Choroid plexus epithelial cell (primary cell): Measurements from ENCODE around the gene SH2B3.
A peak's percentile ranks its signal among the peaks of the same experiment; 100 is the strongest.
"Not testable (repeated sequence)": the region's sequence is repeated elsewhere in the genome, so short reads cannot be mapped to it uniquely, and the experiment has no call there.

Experiments
- DNase-seq: peaks from one replicate; pipeline ENCODE4 v3.0.0-alpha.2; 2010; ENCODE audit warnings: low read depth
- H3K4me3 ChIP-seq: 2 replicates; pipeline ENCODE4 v1.5.1; 2011; ENCODE audit warnings: low read depth, mild to moderate bottlenecking, control low read depth, low read length, moderate library complexity
- TF ChIP-seq, protein P1 (sequence below): conservative IDR thresholded peaks from 2 replicates; pipeline ENCODE4 v1.5.1; 2011; ENCODE audit warnings: low read depth, mild to moderate bottlenecking, control low read depth, inconsistent platforms, low read length, moderate library complexity

SH2B3 gene

DNA sequence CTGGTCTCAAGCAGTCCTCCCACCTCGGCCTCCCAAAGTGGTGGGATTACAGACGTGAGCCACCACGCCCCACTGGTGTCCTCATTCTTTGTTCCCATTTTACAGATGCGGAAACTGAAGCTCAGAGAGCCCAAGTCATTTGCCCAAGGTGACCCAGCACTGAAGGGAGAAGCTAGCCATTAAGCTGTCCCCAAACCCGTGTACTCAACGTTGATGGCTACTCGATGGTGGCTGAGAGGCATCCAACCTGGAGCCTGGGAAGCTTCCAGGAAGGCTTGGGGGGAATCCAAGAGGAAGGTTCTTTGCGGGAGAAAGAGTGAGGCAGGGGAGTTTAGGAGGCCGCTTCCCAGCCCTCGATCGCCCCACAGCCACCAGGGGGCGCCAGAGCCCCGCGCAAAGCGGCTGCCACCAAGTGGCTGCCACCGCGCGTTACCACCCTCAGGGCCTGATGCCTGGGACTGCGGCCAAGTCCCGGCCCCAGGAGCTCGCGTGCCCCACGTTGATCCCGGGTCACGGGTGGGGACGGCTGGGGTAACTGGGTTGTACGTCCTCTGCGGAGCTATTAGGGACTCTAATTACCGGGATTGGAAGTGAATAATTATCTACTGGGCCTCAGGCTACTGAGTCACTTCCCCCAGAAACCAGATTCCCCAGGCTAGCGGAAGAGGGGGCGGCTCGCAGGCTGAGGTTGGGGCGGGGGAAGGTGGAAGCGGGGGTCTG is 8.8 kb upstream of the SH2B3 start:
- TF ChIP-seq, protein P1, sequence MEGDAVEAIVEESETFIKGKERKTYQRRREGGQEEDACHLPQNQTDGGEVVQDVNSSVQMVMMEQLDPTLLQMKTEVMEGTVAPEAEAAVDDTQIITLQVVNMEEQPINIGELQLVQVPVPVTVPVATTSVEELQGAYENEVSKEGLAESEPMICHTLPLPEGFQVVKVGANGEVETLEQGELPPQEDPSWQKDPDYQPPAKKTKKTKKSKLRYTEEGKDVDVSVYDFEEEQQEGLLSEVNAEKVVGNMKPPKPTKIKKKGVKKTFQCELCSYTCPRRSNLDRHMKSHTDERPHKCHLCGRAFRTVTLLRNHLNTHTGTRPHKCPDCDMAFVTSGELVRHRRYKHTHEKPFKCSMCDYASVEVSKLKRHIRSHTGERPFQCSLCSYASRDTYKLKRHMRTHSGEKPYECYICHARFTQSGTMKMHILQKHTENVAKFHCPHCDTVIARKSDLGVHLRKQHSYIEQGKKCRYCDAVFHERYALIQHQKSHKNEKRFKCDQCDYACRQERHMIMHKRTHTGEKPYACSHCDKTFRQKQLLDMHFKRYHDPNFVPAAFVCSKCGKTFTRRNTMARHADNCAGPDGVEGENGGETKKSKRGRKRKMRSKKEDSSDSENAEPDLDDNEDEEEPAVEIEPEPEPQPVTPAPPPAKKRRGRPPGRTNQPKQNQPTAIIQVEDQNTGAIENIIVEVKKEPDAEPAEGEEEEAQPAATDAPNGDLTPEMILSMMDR, result peak; percentile 90
- DNase-seq, result peak; percentile 78
- H3K4me3 ChIP-seq, result peak overlapping the region; percentile 51

DNA sequence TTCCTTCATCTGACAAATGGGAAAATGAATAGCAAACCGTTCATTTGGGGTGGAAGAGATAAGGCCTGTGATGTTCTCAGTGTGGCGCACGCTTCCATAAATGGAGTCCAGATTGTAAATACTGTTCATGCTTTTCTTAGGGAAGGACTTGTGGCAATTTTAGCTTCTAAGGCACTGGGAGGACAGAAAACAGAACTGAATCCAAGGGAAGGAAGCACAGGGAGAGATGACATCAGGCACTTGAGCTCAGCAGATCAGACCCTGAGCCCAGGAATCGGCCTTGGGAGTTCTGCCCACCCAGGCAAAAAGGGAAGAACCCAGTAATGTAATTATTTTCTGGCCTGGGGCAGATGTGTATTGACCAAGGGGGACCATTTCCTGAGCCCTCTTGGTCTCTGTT is 7.2 kb upstream of the SH2B3 start:
- H3K4me3 ChIP-seq, result no peak overlapping the region
- TF ChIP-seq, protein P1, result no peak
- no peak for DNase-seq

DNA sequence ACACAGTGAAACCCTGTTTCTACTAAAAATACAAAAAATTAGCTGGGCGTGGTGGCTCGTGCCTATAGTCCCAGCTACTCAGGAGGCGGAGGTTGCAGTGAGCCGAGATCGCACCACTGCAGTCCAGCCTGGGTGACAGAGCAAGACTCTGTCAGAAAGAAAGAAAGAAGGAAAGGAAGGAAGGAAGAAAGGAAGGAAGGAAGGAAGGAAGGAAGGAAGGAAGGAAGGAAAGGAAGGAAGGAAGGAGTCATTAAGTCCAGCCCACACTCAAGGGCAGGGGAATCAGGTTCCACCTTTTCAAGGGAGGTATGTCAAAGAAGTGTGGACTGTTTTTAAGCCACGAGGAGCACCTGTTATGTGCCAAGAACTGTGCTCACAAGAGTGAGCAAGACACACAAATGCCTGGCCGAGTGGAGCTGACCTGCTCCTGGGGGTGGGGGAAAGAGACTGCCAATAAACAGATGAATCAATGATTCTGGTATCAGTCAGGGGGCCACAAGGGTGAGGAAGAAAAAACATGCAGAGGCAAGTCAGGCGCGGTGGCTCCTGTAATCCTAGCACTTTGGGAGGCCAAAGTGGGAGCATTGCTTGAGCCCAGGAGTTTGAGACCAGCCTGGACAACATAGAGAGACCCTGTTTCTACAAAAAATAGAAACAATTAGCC is 5.8 kb upstream of the SH2B3 start:
- DNase-seq, H3K4me3 ChIP-seq: not testable (repeated sequence)

DNA sequence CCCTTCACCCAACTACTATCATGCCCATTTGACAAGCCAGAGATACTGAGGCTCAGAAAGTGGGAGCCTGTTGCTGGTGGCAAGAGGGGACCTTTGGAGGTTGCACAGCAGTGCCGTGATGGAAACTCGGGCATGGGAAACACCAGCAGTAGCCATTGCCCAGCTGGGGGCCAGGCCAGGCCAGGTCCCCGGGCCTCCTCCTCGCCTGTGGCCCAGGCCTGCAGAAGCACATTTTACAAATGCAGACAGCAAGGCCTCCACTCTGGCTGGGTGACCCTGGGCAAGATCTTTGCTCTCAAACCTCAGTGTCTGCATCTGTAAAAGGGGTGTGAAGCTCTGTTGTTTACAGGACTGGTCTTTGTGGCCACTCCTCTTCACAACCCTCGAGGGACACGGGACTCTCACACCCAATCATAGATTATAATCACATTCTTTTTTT is 4.5 kb upstream of the SH2B3 start:
- no peak for DNase-seq
- TF ChIP-seq, protein P1, result no peak
- H3K4me3 ChIP-seq, result no peak overlapping the region

DNA sequence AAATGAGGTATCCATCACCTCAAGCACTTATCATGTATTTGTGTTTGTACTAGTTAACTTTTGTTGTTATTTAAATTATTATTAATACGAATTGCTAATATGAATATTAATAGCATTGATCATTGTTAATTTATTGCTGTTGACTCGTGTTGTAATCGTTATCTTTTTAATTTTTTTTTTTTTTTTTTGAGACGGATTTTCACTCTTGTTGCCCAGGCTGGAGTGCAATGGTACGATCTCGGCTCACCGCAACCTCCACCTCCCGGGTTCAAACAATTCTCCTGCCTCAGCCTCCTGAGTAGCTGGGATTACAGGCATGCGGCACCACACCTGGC is 3.3 kb upstream of the SH2B3 start:
- not testable (repeated sequence) for DNase-seq, H3K4me3 ChIP-seq

DNA sequence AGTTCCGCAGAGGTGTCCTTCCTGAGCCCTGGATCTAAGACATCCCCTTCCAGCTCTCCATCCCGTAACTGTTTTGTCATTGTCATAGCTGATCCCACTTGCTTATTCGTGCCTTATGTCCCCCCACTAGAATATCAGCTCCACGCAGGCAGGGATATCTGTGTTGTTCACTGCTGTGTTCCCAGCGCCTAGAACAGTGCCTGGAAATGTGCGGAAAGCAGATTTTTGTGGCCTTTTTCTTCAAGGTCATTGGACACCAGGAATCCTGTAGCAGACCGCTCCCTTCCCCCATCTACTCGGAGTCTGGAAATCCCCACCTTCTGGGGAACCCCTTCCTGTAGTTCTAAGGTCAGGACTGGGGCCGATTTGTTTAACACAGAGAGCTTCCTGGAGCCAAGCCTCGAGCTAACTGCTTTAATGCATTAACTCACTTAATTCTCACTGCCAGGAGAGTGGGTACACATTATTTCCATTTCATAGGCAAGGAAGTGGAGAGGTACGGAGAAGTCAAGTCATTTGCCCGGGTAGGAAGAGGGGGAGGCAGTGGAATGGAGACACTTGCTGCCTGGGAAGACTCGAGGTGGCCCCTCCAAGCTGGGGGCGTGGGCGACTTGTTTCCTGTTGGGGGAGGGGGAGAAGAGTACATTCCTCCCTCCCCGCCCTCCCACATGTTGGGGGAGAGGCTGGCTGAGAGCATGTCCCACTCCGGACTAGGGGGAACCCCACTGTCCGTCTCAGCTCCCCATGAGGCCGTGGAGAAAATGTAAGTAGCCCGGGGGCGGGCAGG is 1.2 kb upstream of the SH2B3 start:
- DNase-seq, result peak; percentile 67

DNA sequence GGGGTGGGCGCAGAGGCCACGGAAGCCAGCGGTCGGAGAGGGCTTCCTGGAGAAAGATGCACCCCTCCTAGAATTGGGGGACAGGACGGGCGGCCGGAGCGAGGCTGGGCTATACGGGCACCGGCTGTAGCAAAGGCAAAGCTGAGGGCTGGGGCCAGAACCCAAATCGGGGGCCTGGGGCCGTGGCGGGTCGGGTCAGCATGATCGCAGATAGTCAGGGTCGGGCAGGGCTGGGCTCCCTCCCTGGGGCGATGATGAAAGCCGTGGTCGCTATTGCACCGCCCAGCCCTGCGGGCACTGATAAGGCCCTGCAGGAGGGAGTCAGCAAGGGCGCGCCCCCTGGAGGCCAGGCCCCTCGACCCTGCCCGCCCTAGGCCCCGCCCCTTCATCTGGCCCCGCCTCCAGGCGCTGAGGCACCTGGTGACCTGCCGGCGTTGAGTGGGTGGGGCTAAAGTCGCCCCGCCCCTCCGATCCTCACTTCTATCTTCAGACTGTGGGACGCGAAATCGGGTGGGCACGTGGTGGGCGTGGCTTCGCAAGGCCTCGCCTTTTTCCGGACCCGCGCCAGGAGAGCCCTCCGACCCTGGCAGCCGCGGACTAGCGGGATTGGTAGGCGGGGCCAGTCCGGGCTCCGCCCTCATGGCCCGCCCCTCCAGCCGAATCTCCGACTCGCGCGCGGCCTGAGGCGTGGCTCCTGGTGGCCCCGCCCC is 419 bp upstream of the SH2B3 start:
- DNase-seq, result peak; percentile 95
- H3K4me3 ChIP-seq, result peak overlapping the region; percentile 91
- TF ChIP-seq, protein P1, result peak; percentile 15

More for the DNA sequence above, 1.2 kb upstream of the SH2B3 start:
- H3K4me3 ChIP-seq, result peak overlapping the region; percentile 91
- TF ChIP-seq, protein P1, result no peak
